Fibroblast of mammary gland (primary cell): Measurements from ENCODE around the gene MRPL27.
A peak's percentile ranks its signal among the peaks of the same experiment; 100 is the strongest.

Experiments
- DNase-seq: peaks from one replicate; pipeline ENCODE4 v3.0.0-alpha.2; 2010; ENCODE audit warnings: low read depth
- H3K4me3 ChIP-seq: 2 replicates; pipeline ENCODE4 v1.5.1; 2011; ENCODE audit warnings: low read depth, mild to moderate bottlenecking, low read length, moderate library complexity; ENCODE audit not compliant: control insufficient read depth
- CTCF ChIP-seq: conservative IDR thresholded peaks from 2 replicates; pipeline ENCODE4 v1.5.1; 2011; ENCODE audit warnings: low read depth, low read length, inconsistent platforms; ENCODE audit not compliant: control insufficient read depth, insufficient read depth

The MRPL27 gene

GRCh38 chr17:50347117-50347893 lies 25.7 kb downstream of the MRPL27 start:
- no peak for TF ChIP-seq CTCF
- peak overlapping the region; percentile 81 for H3K4me3 ChIP-seq
- no peak for DNase-seq

GRCh38 chr17:50346313-50347116 lies 26.5 kb downstream of the MRPL27 start:
- no peak for DNase-seq
- TF ChIP-seq CTCF = no peak
- peak overlapping the region; percentile 81 for H3K4me3 ChIP-seq

- peak within 1 kb of the TSS; percentile 81 for H3K4me3 ChIP-seq
- peak; percentile 72 for DNase-seq
- TF ChIP-seq CTCF = no peak
These were observed 27.3 kb downstream of the MRPL27 start, which contains the start of gene XYLT2 for GRCh38 chr17:50345432-50346312. Gene XYLT2 (plus strand): TSS chr17:50346126. CDS start chr17:50346141, 15 bp downstream.

- no peak for TF ChIP-seq CTCF
- no peak for DNase-seq
- no peak overlapping the region for H3K4me3 ChIP-seq
These were observed 28.1 kb downstream of the MRPL27 start for GRCh38 chr17:50344731-50345365.

GRCh38 chr17:50339381-50339780 lies 33.6 kb downstream of the MRPL27 start:
- no peak overlapping the region for H3K4me3 ChIP-seq
- no peak for DNase-seq
- no peak for TF ChIP-seq CTCF

GRCh38 chr17:50338645-50339044 lies 34.3 kb downstream of the MRPL27 start:
- no peak for TF ChIP-seq CTCF
- no peak for DNase-seq
- H3K4me3 ChIP-seq = no peak overlapping the region
